ENCODE data around the gene STX11.

DNA sequence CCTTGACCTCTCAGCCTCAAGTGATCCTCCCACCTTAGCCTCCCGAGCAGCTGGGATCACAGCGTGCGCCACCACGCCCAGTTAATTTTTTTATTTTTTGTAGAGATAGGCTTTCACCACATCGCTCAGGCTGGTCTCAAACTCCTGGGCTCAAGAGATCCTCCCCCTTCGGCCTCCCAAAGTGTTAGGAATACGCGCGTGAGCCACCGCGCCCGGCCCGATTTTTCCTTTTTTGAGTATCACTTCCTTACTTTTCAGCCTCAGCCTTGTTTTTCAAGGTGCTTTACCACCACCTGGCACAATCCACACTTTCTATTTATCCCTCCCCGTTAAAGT is 791 bp upstream of the STX11 start:
- TF ChIP-seq, protein P1, sequence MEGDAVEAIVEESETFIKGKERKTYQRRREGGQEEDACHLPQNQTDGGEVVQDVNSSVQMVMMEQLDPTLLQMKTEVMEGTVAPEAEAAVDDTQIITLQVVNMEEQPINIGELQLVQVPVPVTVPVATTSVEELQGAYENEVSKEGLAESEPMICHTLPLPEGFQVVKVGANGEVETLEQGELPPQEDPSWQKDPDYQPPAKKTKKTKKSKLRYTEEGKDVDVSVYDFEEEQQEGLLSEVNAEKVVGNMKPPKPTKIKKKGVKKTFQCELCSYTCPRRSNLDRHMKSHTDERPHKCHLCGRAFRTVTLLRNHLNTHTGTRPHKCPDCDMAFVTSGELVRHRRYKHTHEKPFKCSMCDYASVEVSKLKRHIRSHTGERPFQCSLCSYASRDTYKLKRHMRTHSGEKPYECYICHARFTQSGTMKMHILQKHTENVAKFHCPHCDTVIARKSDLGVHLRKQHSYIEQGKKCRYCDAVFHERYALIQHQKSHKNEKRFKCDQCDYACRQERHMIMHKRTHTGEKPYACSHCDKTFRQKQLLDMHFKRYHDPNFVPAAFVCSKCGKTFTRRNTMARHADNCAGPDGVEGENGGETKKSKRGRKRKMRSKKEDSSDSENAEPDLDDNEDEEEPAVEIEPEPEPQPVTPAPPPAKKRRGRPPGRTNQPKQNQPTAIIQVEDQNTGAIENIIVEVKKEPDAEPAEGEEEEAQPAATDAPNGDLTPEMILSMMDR (IDR thresholded peaks at IDR 0.05) = no peak
- TF ChIP-seq POLR2A (IDR thresholded peaks at IDR 0.05) (no peak), POLR2AphosphoS5 (IDR thresholded peaks at IDR 0.05) (no peak), EP300 (IDR thresholded peaks at IDR 0.05) (no peak)

All from stomach (tissue), 4 donors.